Upper lobe of left lung (tissue), 4 donors: ENCODE data around the gene PCYT1A.

Experiments
- CTCF ChIP-seq, 6 experiments: fragments of 450-650 bp in 4 of 6; fragments of 200-600 bp in 2 of 6; sonication (generic) in 2 of 6; IDR thresholded peaks; one replicate each; pipeline ENCODE4 v1.5.1; 2016 to 2019; ENCODE audit warnings: antibody characterized with exemption in 6 of 6
- POLR2AphosphoS5 ChIP-seq, 2 donors: sonication (generic); formaldehyde crosslinking; IDR thresholded peaks; one replicate each; pipeline ENCODE4 v1.5.1; 2017; ENCODE audit warnings: antibody characterized with exemption in 2 of 2

GRCh38 chr3:196198081-196198675, 89.3 kb downstream of the PCYT1A start:
- TF ChIP-seq CTCF (IDR thresholded peaks at IDR 0.05) (no peak), POLR2AphosphoS5 (IDR thresholded peaks at IDR 0.05) (no peak)
